ENCODE results near the gene OBSCN. TPM values are rescaled to one million over a fixed set of nuclear protein-coding genes. Genes with fewer than 3 reads are reported as not detected.

OBSCN gene
- total and polyA plus RNA-seq, 2 of the 4 experiments (the other 2 are of a cell fraction): 4.1 to 9.5 TPM

- Histone ChIP-seq H3K27me3 (ENCODE audit: control insufficient read depth, insufficient read depth, low read length) (no peaks in the 10 kb centered on the region), H2AK9ac (replicated peaks; ENCODE audit: low read depth, low read length, poor library complexity) (no peak overlapping the region), H3K4me2 (ENCODE audit: low read depth, low read length) (no peak overlapping the region), H2AFZ (replicated peaks; ENCODE audit: low read length, poor library complexity) (no peak overlapping the region), H3K56ac (ENCODE audit: extremely low read depth, insufficient read depth, low read length) (no peak overlapping the region), H3K36me3 (ENCODE audit: control insufficient read depth, insufficient read depth, low read length) (peaks cover 63% of the 10 kb centered on the region), H3K18ac (ENCODE audit: low read depth, low read length) (no peak overlapping the region), H3K14ac (replicated peaks; ENCODE audit: low read depth, low read length) (no peak overlapping the region), H2AK5ac (ENCODE audit: low read depth, low read length) (no peak overlapping the region), H3K4me1 (ENCODE audit: control insufficient read depth, insufficient read depth, low read length) (peaks cover 2% of the 10 kb centered on the region; the same call in 1 of the 2 replicates), H4K8ac (ENCODE audit: low read depth in 2 of 2, low read length in 2 of 2) (no peak overlapping the region), H3K79me1 (ENCODE audit: low read depth in 1 of 2, low read length in 2 of 2) (peaks cover 12 to 64% of the 10 kb centered on the region in 2 experiments), H3K9me1 (ENCODE audit: insufficient read depth, low read length) (0 out of 2 replicates have a peak, but pooled peaks cover 2% of the 10 kb centered on the region), H3K4ac (ENCODE audit: low read depth, low read length) (no peak overlapping the region), H3K9me3 (ENCODE audit: control insufficient read depth, insufficient read depth, low read length) (no peaks in the 10 kb centered on the region), H2BK5ac (ENCODE audit: low read depth, low read length, poor library complexity, severe bottlenecking) (no peak overlapping the region), H2BK15ac (ENCODE audit: low read depth, low read length) (no peak overlapping the region), H4K5ac (ENCODE audit: low read depth, low read length) (no peak overlapping the region), H3K9ac (ENCODE audit: low read depth, low read length) (no peak overlapping the region), H3K4me3 (ENCODE audit: insufficient read depth, low read depth, low read length) (no peak overlapping the region), H4K91ac (ENCODE audit: insufficient read depth, low read depth, low read length) (no peak overlapping the region), H2BK120ac (ENCODE audit: low read depth, low read length) (no peak overlapping the region), H2BK20ac (ENCODE audit: low read depth, low read length) (no peak overlapping the region), H4K20me1 (ENCODE audit: insufficient read depth, low read length) (peaks cover 48% of the 10 kb centered on the region), H3K27ac (ENCODE audit: insufficient read depth, low read length) (no peak overlapping the region), H3K23ac (ENCODE audit: low read depth, low read length) (no peak overlapping the region)
- WGBS, 2 experiments (ENCODE audit: extremely low coverage in 2 of 2, insufficient read length in 1 of 2): 93% methylated on average over 4 of the region's 12 CpGs; no CpG with 5 or more reads in 1 of the 2 experiments
- in situ Hi-C loops (cut with MboI; ENCODE audit: low sequenced_read_pairs): no loop called here
- DNase-seq (no peak), ATAC-seq (ENCODE audit: low read depth) (no peak)
- ChIA-PET POLR2A (ENCODE audit: unreplicated experiment) (no interaction called here), CTCF (no interaction called here)
- no peak for TF ChIP-seq RAD21 (IDR thresholded peaks at IDR 0.05; ENCODE audit: low read length)
- no peak for TF ChIP-seq NFE2L2 (IDR thresholded peaks at IDR 0.05; ENCODE audit: low read depth, low read length)
- TF ChIP-seq FOS (IDR thresholded peaks at IDR 0.05; ENCODE audit: low read depth, low read length): no peak
- TF ChIP-seq, protein P1, sequence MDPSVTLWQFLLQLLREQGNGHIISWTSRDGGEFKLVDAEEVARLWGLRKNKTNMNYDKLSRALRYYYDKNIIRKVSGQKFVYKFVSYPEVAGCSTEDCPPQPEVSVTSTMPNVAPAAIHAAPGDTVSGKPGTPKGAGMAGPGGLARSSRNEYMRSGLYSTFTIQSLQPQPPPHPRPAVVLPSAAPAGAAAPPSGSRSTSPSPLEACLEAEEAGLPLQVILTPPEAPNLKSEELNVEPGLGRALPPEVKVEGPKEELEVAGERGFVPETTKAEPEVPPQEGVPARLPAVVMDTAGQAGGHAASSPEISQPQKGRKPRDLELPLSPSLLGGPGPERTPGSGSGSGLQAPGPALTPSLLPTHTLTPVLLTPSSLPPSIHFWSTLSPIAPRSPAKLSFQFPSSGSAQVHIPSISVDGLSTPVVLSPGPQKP (IDR thresholded peaks at IDR 0.05; ENCODE audit: borderline replicate concordance, low read depth, low read length): no peak
- TF ChIP-seq, protein P2, sequence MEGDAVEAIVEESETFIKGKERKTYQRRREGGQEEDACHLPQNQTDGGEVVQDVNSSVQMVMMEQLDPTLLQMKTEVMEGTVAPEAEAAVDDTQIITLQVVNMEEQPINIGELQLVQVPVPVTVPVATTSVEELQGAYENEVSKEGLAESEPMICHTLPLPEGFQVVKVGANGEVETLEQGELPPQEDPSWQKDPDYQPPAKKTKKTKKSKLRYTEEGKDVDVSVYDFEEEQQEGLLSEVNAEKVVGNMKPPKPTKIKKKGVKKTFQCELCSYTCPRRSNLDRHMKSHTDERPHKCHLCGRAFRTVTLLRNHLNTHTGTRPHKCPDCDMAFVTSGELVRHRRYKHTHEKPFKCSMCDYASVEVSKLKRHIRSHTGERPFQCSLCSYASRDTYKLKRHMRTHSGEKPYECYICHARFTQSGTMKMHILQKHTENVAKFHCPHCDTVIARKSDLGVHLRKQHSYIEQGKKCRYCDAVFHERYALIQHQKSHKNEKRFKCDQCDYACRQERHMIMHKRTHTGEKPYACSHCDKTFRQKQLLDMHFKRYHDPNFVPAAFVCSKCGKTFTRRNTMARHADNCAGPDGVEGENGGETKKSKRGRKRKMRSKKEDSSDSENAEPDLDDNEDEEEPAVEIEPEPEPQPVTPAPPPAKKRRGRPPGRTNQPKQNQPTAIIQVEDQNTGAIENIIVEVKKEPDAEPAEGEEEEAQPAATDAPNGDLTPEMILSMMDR (conservative IDR thresholded peaks at IDR 0.05; ENCODE audit: low read depth, low read length): no peak
- TF ChIP-seq RCOR1 (IDR thresholded peaks at IDR 0.05; ENCODE audit: insufficient replicate concordance, low read length): no peak
- TF ChIP-seq MAFK (IDR thresholded peaks at IDR 0.05; ENCODE audit: low read depth, low read length): no peak
- TF ChIP-seq CHD1 (IDR thresholded peaks at IDR 0.05; ENCODE audit: low read depth, low read length): no peak
- no peak for TF ChIP-seq SMC3 (IDR thresholded peaks at IDR 0.05; ENCODE audit: low read depth, low read length)
- no peak for TF ChIP-seq MXI1 (IDR thresholded peaks at IDR 0.05; ENCODE audit: borderline replicate concordance, low read depth, low read length)
- TF ChIP-seq CEBPB (IDR thresholded peaks at IDR 0.05; ENCODE audit: low read depth, low read length): no peak
- no peak for TF ChIP-seq USF2 (IDR thresholded peaks at IDR 0.05; ENCODE audit: low read depth, low read length)
- no TSS peak for BruUV-seq (replicated peaks)
- intact Hi-C loops (cut with micrococcal nuclease): no loop called here
- dilution Hi-C loops (cut with HindIII; ENCODE audit: low sequenced_read_pairs, unreplicated experiment): no loop called here
Observed at GRCh38 chr1:228398741-228399461, 191.1 kb downstream of the OBSCN start.
